H1 (cell line): ENCODE measurements around the gene RAB34.

Experiments used
- BRCA1 ChIP-seq: IDR thresholded peaks from 2 replicates; pipeline ENCODE4 v1.6.1; 2012; ENCODE audit warnings: low read depth, low read length, improper control_type of control experiment
- EZH2 ChIP-seq: fragments of 200-600 bp; sonication (generic); IDR thresholded peaks from 2 replicates; pipeline ENCODE4 v1.7.1; 2012; ENCODE audit warnings: low read depth, mild to moderate bottlenecking, moderate library complexity, low read length, inconsistent platforms; ENCODE audit not compliant: severe bottlenecking
- HDAC6 ChIP-seq: IDR thresholded peaks from one replicate; pipeline ENCODE4 v1.7.1; 2012; ENCODE audit warnings: low read depth, mild to moderate bottlenecking, inconsistent platforms, low read length, moderate library complexity
- JUN ChIP-seq: IDR thresholded peaks from 2 replicates; pipeline ENCODE4 v1.6.1; 2011; ENCODE audit warnings: low read depth, mild to moderate bottlenecking, improper control_type of control experiment, low read length
- KDM1A ChIP-seq: fragments of 200-600, 300-600 bp; sonication (generic); IDR thresholded peaks from 2 replicates; pipeline ENCODE4 v1.7.1; 2016; ENCODE audit warnings: mild to moderate bottlenecking, low read length, borderline replicate concordance
- POLR2A ChIP-seq, 2 experiments: IDR thresholded peaks; 1 replicate in 1 of 2; 2 replicates in 1 of 2; pipeline ENCODE4 v1.6.1; 2011; ENCODE audit warnings: low read depth in 2 of 2, low read length in 2 of 2, mild to moderate bottlenecking in 2 of 2; ENCODE audit errors: control extremely low read depth in 1 of 2
- SP1 ChIP-seq: IDR thresholded peaks from 2 replicates; pipeline ENCODE4 v1.6.1; 2011; ENCODE audit warnings: low read depth, low read length
- TAF1 ChIP-seq: IDR thresholded peaks from 2 replicates; pipeline ENCODE4 v1.6.1; 2011; ENCODE audit warnings: mild to moderate bottlenecking, low read depth, low read length
- TF ChIP-seq, protein P1 (sequence below), 3 experiments: IDR thresholded peaks; 1 replicate in 2 of 3; 2 replicates in 1 of 3; pipeline versions ENCODE4 v1.5.1 to v1.6.1; 2011; ENCODE audit warnings: low read length in 3 of 3, mild to moderate bottlenecking in 3 of 3, inconsistent platforms in 2 of 3, low read depth in 1 of 3, moderate library complexity in 1 of 3; ENCODE audit not compliant: insufficient read depth in 1 of 3; ENCODE audit errors: control extremely low read depth in 1 of 3

DNA sequence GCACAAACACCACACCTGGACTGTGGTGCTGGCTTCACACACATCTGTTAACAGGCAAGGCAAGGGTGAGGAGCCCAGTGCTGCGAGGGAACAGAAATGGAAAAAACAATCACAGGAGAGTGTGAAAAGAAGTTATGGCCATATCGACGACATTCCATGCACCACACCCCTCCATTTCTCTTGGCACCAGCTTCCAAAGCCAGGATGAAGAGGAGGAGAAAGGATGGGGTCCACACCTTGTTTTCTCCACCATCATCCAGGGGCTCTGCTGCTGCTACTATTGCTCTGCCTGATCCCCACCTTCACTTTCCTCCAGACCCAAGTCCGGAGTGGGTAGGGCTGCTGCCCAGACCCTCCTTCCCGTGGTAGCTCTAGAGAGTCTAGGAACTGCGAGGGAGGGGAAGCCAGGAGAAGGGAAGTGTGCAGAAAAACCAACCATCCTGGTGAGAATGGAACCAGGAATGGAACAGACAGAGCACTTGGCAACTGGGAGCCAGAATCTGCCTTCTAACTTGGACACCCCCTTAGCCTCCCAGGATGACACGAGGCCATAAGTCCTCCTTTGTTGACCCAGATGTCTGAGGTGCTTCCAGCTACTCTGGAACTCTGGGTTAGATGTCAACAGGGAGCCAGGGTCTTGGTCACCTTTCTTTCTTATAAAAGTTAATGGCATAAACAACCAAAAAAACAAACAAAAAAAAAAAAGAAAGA lies 4.8 kb downstream of the RAB34 start:
- TF ChIP-seq POLR2A (IDR thresholded peaks at IDR 0.05; ENCODE audit: control extremely low read depth in 1 of 2, low read depth in 2 of 2, low read length in 2 of 2) (no peak), BRCA1 (no peak), KDM1A (no peak), JUN (no peak), SP1 (no peak), EZH2 (no peak), HDAC6 (no peak), TAF1 (no peak)
- TF ChIP-seq, protein P1, sequence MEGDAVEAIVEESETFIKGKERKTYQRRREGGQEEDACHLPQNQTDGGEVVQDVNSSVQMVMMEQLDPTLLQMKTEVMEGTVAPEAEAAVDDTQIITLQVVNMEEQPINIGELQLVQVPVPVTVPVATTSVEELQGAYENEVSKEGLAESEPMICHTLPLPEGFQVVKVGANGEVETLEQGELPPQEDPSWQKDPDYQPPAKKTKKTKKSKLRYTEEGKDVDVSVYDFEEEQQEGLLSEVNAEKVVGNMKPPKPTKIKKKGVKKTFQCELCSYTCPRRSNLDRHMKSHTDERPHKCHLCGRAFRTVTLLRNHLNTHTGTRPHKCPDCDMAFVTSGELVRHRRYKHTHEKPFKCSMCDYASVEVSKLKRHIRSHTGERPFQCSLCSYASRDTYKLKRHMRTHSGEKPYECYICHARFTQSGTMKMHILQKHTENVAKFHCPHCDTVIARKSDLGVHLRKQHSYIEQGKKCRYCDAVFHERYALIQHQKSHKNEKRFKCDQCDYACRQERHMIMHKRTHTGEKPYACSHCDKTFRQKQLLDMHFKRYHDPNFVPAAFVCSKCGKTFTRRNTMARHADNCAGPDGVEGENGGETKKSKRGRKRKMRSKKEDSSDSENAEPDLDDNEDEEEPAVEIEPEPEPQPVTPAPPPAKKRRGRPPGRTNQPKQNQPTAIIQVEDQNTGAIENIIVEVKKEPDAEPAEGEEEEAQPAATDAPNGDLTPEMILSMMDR (IDR thresholded peaks at IDR 0.05; ENCODE audit: control extremely low read depth in 1 of 3, insufficient read depth in 1 of 3, low read depth in 1 of 3, low read length in 3 of 3), result no peak
